Prostate gland (tissue), 2 donors: ENCODE measurements around the gene GGACT.

Experiments
- POLR2AphosphoS5 ChIP-seq: sonication (generic); formaldehyde crosslinking; IDR thresholded peaks from one replicate; pipeline ENCODE4 v1.6.1; 2017; ENCODE audit warnings: antibody characterized with exemption
- TF ChIP-seq, protein P1 (sequence below), 4 experiments: fragments of 200-600 bp in 2 of 4; fragments of 450-650 bp in 2 of 4; sonication (generic) in 2 of 4; IDR thresholded peaks; 1 replicate in 3 of 4; 2 replicates in 1 of 4; pipeline ENCODE4 v1.5.1; 2016 to 2019; ENCODE audit warnings: antibody characterized with exemption in 4 of 4, mild to moderate bottlenecking in 2 of 4, moderate library complexity in 2 of 4

DNA sequence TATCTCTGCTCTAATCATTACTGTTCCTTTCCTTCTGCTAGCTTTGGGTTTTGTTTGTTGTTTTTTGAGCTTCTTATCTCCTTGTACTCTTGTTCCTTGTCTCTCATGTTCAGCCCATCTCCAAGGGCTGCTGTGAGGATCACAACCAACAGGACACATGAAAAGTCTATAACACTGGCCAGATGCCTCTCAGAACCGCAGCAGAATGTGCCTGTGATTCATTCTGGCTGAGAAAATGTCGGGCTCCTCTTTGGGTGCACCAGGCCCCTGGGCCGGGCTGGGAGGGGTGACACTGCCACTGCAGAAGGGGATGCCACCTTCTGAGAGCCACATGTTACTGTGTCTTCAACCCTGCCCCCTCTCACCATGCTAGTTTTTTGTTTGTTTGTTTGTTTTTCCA is 48.0 kb downstream of the GGACT start:
- TF ChIP-seq, protein P1, sequence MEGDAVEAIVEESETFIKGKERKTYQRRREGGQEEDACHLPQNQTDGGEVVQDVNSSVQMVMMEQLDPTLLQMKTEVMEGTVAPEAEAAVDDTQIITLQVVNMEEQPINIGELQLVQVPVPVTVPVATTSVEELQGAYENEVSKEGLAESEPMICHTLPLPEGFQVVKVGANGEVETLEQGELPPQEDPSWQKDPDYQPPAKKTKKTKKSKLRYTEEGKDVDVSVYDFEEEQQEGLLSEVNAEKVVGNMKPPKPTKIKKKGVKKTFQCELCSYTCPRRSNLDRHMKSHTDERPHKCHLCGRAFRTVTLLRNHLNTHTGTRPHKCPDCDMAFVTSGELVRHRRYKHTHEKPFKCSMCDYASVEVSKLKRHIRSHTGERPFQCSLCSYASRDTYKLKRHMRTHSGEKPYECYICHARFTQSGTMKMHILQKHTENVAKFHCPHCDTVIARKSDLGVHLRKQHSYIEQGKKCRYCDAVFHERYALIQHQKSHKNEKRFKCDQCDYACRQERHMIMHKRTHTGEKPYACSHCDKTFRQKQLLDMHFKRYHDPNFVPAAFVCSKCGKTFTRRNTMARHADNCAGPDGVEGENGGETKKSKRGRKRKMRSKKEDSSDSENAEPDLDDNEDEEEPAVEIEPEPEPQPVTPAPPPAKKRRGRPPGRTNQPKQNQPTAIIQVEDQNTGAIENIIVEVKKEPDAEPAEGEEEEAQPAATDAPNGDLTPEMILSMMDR (IDR thresholded peaks at IDR 0.05): no peak
- no peak for TF ChIP-seq POLR2AphosphoS5
